Measurements from ENCODE around the gene CCDC183.

The CCDC183 gene

GRCh38 chr9:136850866-136851775, 55.0 kb downstream of the CCDC183 start:
- no peak for DNase-seq

- DNase-seq = no peak
Measured at GRCh38 chr9:136851941-136852663, 56.0 kb downstream of the CCDC183 start, which contains the start of gene MAMDC4. TSS of gene MAMDC4 (plus strand) at chr9:136852346. CDS start at chr9:136852417, 71 bp downstream.

GRCh38 chr9:136852664-136853595, 56.8 kb downstream of the CCDC183 start:
- DNase-seq = no peak

DNA sequence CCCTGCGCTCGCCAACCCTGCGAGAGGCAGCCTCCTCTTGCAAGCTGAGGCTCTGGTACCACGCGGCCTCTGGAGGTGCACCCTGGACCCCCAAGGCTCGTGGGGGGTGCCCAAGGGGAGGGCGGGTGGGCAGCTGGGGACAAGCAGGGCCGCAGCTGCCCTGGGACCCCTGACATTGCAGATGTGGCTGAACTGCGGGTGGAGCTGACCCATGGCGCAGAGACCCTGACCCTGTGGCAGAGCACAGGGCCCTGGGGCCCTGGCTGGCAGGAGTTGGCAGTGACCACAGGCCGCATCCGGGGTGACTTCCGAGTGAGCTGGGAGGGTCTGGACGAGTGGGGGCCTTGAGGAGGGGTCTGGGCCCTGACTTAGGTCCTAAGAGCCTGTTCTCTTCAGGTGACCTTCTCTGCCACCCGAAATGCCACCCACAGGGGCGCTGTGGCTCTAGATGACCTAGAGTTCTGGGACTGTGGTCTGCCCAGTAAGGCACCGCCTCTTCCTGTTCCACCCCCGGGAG, 57.5 kb downstream of the CCDC183 start:
- DNase-seq = no peak

DNA sequence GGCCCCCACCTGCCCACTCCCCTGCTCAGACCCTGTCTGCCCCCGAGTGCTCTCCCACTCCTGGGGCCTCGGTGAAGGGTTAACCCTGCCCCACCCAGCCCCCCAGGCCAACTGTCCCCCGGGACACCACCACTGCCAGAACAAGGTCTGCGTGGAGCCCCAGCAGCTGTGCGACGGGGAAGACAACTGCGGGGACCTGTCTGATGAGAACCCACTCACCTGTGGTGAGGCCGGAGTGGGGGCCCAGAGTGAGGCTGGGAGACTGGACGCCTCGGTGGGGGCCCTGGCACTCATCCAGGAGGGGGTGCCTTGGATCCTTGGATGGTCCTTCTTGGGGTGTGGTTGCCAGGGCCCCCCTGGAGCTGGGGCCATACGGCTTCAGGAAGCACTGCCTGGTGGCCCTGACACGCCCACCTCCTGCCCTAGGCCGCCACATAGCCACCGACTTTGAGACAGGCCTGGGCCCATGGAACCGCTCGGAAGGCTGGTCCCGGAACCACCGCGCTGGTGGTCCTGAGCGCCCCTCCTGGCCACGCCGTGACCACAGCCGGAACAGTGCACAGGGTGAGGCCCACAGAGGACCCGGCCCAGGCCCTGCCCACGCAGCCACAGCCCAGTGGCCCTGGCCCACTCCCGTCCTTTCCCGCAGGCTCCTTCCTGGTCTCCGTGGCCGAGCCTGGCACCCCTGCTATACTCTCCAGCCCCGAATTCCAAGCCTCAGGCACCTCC, 58.1 kb downstream of the CCDC183 start:
- DNase-seq = no peak

DNA sequence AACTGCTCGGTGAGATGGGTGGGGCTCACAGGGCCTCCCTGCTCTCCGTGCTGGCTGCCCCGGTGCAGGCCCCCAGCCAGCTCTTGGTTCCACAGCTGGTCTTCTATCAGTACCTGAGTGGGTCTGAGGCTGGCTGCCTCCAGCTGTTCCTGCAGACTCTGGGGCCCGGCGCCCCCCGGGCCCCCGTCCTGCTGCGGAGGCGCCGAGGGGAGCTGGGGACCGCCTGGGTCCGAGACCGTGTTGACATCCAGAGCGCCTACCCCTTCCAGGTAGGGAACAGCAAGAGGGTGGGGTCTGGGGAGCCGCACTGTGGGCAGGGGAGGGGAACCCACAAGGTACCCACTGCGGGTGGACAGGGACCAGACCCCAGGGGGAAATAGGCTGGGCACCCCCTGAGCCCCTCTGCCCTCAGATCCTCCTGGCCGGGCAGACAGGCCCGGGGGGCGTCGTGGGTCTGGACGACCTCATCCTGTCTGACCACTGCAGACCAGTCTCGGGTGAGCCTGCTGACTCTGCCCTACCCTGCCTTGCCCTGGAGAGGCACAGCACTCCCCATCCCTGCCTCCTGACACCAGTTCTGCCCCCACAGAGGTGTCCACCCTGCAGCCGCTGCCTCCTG, 58.8 kb downstream of the CCDC183 start:
- DNase-seq = no peak

DNA sequence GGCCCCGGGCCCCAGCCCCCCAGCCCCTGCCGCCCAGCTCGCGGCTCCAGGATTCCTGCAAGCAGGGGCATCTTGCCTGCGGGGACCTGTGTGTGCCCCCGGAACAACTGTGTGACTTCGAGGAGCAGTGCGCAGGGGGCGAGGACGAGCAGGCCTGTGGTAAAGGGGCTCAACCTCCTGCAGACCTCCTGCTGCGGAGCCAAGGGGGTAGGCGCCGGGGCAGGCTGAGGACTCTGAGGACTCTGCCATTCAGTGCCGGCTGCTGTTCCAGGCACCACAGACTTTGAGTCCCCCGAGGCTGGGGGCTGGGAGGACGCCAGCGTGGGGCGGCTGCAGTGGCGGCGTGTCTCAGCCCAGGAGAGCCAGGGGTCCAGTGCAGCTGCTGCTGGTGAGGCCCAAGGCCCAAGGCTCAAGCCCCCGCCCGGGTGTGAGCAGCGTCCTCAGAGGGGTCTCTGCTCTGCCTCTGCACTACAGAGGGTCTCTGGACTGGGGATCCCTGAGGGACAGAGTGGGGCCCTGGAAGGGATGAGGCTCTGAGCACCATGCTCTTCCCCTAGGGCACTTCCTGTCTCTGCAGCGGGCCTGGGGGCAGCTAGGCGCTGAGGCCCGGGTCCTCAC, 59.4 kb downstream of the CCDC183 start:
- DNase-seq = no peak

DNA sequence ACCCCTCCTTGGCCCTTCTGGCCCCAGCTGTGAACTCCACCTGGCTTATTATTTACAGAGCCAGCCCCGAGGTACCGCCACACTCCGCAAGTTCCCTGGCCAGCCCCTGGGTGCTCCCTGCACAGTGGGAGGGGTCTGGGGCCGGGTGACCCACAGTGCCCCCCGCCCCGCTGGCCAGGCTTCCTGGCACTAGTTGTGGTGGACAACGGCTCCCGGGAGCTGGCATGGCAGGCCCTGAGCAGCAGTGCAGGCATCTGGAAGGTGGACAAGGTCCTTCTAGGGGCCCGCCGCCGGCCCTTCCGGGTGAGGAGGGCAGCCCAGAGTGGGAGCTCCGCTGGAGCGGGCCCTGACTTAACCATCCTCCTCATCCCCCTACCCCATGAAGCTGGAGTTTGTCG, 59.9 kb downstream of the CCDC183 start:
- DNase-seq = no peak

DNA sequence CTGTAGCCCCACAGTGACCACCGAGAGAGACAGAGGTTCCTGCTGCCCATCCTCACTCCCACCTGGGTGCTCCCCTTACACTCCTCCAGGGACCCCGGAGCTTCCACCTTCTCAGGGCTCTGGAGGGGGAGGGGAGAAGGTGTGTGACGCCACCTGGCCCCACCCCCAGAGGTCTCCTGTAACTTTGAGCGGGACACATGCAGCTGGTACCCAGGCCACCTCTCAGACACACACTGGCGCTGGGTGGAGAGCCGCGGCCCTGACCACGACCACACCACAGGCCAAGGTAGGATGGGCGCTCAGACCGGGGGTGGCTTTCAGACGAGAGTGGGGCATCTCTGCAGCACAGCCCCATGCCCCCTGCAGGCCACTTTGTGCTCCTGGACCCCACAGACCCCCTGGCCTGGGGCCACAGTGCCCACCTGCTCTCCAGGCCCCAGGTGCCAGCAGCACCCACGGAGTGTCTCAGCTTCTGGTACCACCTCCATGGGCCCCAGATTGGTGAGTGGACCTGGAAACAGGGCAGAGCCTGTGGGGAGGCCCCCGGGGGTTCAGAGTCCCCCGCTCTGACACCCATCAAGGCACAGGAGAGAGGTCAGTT, 60.5 kb downstream of the CCDC183 start:
- DNase-seq = no peak

GRCh38 chr9:136857166-136857565, 61.0 kb downstream of the CCDC183 start:
- DNase-seq = no peak
